Stimulated activated CD8-positive, alpha-beta memory T cell treated with anti-CD3 and anti-CD28 coated beads, Interleukin-7, amount 100 ng/mL, for 4 hours (primary cell): Measurements from ENCODE around the gene SAMD3.
A peak's percentile ranks its signal among the peaks of the same experiment; 100 is the strongest.
"Not testable (repeated sequence)": the region's sequence is repeated elsewhere in the genome, so short reads cannot be mapped to it uniquely, and the experiment has no call there.

Source experiments
- DNase-seq, 2 donors: peaks; one replicate each; pipeline ENCODE4 v3.0.0-alpha.2; 2020; ENCODE audit warnings: low read depth in 2 of 2

SAMD3 gene, protein sequence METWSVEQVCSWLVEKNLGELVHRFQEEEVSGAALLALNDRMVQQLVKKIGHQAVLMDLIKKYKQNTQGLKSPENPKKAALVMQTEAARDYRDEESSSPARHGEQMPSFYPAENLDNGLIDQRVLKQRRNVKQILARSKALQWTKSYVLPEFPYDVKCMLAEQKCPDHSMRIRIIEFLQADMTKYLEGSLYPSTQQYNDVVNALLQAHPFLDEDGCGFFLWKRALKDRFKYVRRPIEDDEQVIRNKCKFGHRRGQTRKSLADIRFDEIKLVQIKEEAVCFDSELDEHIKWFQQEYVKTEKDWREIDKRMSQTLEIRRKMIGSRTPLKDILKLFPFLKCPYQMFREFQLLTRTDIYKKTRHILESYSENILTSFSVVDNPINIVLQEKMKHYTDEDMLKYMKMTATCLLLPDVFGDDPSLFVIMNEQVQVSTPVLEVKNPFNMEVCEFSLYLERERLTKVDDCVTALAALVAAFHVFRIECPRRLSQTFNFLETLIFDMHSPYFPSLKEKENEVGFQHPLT

DNA sequence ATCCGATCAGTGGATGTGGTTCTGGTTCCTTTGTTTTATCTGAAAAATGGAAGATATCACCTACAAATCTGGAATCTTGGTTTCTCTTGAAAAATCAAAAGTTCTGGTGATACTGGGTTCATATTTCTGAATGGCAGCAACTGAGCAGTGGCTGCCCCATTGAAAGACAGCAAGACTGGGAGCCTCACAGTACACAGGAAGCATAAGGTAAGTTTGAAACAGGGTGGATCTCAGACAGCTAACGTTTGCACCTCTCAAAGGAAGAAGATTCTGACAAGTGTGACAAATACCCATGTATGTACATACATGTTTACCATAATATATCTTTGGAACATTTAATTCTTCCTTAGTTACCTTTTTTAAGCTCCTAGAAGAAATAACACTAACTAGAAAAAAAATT, at the start of gene SAMD3:
TSS of gene SAMD3 (minus strand) at position 177 of the 400 bp plus-strand sequence. CDS start 7,678 bp downstream, outside the sequence.
- DNase-seq = no peak

DNA sequence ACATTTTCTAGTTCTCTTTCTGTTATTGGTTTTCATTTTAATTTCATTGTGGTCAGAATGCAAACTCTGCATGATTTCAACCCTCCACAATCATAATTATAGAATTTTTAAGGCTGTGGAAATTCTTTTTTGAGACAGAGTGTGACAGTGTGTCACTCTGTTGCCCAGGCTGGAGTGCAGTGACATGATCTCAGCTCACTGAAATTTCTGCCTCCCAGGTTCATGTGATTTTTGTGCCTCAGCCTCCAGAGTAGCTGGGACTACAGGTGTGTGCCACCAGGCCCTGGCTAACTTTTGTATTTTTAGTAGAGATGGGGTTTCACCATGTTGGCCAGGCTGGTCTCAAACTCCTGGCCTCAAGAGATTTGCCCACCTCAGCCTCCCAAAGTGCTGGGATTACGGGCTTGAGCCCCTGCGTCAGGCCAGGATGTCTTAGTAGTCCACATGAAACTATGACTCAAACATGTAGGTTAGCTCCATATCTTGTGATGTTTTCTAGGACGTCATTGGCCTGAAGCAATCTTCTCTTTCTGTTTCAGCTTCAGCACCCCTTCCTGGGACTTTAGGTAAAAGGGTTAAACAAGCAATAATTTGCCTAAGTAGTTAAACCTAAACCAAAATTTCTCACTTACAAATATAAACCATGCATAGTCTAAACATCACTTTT, 47.4 kb upstream of the SAMD3 start:
- DNase-seq = no peak

DNA sequence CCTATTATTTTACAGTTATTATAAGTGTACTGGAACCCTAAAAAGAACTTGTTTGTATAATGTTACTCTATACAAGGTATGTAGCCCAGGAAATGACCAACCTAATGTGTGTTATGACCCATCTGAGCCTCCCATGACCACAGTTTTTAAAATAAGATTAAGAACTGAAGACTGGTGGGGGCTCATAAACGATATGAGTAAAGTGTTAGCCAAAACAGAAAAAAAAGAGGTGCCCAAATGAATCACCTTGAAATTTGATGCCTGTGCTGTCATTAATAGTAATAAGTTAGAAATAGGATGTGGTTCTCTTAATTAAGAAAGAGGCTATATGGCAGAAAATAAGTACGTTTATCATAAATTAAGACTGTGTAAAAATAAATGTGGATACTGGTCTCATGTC, 42.8 kb upstream of the SAMD3 start:
- DNase-seq = not testable (repeated sequence)

DNA sequence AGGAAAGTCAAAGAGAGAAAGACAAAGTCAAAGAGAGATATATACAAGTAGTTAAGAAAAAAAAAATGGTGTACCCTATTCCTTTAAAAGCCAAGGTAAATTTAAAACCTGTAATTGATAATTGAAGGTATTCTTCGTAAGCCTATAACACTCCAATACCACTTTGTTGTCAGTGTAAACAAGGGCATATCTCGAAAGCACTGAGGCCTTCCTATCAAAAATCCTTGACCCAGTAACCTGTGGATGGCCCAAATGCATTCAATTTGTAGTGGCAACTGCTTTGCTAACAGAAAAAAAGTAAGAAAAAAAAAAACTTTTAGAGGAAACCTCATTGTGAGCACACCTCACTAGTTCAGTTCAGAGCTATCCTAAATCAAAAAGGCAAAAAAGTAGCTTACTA, 39.3 kb upstream of the SAMD3 start:
- no peak for DNase-seq

DNA sequence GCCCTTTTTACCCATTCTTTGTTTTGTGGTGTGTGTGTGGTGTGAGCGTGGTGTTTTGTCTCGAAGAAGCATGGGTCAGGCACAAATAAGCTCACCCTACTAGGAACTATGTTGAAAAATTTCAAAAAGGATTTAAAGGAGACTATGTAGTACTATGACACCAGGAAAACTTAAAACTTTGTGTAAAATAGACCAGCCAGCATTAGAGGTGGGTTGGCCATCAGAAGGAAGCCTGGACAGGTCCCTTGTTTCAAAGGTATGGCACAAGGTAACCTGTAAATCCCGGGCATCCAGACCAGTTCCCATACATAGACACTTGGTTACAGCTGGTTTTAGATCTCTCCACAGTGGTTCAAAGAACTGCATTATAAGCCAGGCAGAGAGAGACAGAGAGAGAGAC, 38.8 kb upstream of the SAMD3 start:
- not testable (repeated sequence) for DNase-seq

DNA sequence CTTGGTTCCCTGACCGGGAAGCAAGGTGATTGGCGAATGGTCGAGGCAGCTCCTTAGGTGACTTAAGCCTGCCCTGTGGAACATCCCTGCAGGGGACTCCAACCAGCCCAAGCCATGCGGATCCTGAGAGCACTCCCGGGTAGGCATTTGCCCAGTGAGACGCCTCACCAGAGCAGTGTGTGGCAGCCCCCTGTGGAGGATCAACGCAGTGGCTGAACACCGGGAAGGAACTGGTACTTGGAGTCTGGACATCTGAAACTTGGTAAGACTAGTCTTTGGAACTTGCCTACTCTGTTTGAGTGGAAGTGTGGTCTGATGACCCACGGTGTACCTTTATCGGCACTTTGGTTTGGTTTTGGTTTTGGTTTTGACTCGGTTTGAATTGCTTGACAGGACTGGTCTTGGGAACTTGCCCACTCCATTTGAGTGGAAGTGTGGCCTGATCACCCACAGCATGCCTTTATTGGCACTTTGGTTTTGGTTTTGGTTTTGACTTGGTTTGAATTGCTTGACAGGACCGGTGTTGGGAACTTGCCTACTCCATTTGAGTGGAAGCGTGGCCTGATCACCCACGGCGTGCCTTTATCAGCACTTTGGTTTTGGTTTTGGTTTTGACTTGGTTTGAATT, 38.0 kb upstream of the SAMD3 start:
- DNase-seq = peak in 1 of 2 donors; percentile 6

DNA sequence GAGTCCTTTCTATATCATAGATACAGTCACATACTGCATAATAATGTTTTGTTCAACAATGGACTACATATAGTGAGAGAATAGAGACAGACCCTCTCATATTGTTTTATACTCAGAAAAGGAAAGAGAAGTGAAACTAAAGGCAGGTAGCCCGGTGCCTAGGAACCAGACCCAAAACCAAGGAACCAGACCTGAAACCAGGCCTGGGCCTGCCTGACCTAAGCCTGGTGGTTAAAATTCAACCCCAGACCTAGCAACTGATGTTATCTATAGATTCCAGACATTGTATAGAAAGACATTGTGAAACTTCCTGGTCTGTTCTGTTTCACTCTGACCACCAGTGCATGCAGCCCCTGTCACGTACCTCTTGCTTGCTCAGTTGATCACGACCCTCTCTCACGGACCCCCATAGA, 37.3 kb upstream of the SAMD3 start:
- DNase-seq = peak in 1 of 2 donors; percentile 1

DNA sequence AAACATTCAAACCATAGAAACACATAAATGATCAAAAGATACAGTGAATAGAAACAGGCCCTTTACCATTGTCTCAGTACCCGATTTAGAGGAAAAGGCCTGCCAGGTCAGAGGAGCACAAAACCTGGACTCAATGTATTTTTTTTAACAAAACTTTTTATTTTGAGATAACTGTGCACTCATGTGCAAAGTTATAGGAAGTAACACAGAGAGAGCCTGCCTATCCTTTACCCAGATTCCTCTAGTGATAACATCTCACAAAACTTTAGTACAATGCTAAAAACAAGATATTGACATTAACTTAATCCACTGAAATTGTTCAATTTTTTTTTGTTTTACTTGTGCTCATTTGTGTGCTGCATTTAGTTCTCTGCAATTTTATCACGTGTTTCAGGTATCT, 36.8 kb upstream of the SAMD3 start:
- no peak for DNase-seq

DNA sequence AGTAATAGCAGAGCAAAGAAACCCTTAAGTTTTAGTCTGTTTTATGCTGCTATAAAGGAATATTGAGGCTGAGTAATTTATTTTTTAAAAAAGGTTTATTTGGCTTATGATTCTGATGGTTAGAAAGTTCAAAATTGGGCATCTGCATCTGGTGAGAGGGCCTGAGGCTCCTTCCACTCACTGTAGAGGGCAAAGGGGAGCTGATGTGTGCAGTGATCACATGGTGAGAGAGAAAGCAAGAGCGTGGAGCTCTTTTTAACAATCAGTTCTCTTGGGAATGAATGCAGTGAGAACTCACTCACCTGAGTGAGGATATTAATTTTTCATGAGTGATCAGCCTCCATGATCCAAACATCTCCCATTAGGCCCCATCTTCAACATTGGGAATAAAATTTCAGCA, 36.4 kb upstream of the SAMD3 start:
- DNase-seq = no peak

DNA sequence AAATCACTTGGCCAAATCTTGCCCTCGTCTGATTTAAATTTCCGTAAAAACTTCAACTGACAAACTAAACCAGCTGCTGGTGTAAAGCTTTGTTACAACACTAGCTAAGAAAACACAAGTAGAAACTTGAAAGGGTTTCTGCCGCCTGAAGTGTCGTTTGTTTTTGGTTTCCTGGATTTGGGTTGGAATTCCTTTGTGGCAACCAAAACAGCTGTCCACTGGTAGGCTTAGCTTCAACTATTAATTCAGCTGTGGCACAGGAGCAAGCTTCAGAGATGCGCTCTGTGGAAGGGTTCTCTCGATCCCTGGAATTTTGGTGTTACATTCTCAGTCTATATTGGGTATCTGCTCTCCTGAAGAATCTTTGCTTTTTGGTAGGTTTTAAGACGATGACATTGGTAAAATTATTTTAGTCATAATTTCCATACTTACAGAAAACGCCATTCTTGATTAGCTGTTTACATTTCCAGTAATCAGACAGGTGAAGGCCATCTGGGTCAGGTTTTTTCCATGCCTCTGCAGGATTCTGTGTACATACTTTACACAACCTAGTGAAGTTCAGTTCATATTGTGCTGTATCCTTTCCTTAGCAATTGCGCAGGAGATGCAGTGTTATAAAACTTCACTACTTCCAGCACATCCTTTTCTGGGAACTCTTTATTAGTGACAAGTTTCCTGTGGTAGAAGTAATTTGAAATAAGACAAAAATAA, 29.9 kb upstream of the SAMD3 start:
- DNase-seq = no peak

DNA sequence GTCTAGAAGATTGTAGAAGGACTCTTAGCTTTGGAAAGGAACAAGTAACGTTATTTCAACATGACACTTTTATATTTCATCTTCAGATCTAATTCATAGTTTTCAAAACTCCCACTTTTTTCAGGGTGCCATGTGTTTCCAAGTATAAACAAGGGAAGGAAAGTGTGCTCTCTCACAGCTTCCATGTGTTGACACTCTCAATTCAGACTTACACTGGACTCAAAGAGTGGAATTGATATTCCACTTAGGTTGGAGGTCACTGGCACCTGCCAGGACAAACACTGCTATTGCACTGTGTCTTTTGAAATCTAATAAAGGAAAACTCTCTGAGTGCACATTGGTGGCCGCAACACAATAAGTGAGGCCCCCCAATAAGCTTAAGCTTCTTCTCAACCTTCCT, 22.5 kb upstream of the SAMD3 start:
- no peak for DNase-seq

DNA sequence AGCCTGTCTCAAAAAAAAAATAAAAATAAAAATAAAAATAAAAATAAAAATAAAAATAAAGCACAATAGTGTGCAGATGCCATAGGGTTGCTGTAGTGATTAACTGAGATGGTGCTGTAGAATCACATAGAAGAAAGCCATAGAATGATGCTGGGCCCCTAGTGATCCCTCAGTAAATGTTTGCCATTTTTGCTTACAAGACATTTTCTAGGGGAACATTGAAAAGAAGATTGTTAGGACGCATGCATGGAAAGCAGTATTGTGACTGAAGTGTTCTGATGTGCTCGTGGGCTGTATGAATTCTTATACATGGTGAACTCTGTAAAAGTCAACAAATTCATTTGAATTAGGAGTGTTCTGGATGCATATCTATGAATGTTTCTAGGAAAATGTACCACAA, 22.0 kb upstream of the SAMD3 start:
- no peak for DNase-seq

DNA sequence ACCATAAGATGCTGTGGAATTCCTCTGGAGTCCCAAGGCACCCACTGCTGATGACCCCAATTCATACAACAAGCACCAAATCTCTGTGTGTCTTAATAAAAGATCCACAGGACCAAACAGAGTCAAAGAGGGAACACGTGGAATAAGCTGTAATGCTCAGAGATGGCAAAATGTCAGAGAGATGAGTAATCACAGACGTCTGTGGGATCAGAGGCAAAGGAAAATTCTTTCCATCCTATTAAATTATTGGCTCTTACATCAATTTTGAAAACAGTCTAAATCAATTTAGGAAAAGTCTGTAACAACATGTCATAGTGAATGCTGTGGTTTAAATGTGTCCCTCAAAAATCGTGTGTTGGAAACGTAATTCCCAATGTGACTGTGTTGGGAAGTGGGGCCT, 17.5 kb upstream of the SAMD3 start:
- DNase-seq = no peak

DNA sequence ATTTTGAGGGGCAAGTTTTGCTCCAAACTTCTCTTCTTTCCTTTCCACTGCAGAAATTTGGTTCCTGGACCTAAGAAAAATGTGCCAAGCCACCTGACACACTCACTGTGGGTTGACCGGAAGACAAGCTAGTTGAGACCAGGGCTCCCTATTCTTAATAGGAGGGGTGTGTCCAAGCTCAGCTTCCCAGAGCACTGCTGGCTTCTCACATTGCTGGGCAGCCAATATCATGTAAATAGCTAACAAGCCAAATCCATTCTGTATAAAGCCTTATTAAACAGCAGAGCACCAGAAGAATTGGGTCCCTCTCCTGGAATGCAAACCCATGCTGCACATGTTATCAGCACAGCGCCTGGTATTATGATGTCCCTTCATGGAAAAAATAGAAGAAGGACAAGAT, 17.0 kb upstream of the SAMD3 start:
- no peak for DNase-seq

DNA sequence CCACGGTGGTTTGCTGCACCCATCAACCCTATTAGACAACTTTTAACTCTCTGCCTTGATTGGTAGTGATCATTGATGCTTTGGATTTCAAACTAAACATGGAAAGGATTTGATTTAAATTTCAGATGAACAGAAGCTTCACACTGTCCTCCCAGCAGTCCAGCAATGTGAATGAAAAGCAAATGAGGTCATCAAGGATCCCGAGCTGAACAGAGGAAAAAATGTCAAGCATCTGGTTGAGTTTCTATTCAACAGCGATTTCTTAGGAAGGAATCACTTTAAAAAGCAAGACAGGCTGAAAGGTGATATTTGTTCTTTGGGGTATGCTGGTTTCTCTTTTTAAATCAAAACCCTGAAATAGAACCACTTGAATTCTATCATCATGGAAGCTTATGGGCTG, 10.6 kb upstream of the SAMD3 start:
- no peak for DNase-seq

DNA sequence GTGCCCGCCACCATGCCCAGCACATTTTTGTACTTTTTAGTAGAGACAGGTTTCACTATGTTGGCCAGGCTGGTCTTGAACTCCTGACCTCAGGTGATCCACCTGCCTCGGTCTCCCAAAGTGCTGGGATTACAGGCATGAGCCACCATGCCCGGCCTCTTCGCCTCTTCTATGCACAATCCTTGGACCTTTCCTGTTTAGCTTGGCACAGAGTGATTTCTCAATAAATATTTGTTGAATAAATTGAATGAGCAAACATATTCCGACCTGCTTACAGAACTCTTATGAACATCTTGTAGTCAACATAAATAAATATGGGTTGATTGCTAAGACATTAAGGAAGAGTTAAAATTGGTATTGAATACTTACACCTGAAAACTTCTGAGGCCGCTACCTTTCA, 7.8 kb upstream of the SAMD3 start:
- not testable (repeated sequence) for DNase-seq

DNA sequence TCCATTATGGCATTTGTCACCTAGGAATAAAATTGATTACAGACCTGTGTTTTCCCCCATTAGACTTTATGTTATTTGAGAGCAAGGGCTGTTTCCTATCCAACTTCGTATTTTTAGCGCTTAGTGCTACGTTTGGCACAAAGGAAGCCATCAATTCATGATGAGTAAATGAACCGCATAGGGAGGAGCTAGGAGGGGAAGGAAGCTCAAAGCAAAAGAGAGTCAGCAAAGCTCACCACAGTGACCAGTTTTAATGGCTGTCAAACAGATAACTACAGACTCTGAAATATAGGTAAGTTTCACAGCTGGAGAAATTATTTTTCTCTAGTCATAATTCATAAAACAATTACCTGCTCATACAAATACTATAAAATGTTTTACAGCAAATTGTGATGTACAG, 6.9 kb upstream of the SAMD3 start:
- no peak for DNase-seq

DNA sequence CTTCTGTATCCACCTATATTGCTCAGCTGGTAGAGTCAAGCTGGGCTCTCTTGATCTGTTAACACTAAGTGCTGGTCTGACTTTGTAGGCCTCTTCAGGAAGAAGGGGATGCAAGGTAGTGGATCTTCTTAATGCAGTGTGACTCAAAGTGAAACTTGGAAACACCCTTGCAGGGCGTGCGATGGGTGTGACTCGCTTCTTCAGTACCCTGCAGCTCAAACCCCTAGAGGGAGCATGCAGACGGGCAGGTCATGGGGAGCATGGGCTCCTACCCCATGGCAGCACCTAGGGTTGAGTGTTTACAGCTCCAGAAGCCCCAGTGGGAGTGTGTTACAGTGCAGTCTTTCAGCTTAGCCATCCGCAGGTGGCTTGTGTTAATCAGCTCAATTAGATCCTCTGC, 757 bp upstream of the SAMD3 start:
- peak; percentile 48 to 58 for DNase-seq

DNA sequence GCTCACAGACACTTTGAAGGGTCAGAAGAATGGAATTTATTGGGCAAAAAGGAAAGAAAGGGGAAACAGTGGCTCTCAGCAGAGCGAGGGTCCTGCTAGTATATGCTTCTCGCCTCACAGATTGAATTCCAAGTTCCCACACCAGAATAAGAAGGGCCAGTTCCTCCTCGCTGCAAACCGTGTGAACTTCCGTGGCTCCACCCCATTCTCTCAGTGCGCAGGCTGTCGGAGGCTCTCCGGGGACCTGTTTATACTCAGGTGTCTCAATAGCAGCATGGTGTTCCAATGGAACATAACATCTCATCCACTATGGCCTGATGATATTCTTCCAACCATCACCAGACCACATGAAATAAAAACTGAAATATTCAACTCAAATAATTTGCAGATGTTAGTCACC, 4.6 kb downstream of the SAMD3 start:
- DNase-seq = peak in 1 of 2 donors; percentile 15

DNA sequence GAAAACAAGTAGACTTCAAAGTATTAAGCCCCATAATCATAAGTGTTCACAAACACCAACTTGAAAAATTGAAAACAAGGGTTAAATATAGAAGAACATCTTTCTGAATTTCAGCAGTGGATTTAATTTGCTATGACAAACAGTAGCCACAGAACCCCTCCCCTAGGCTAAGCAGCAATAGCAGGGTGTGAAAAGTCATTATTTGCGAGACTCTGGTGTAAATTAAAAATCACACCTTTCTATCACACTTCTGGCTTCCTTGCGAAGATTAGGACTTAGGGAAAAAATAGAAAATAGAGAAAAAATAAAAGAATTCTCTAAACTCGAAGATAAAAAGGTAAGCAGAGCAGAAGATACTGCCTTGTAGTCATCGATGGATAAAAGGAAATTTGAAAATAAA, 6.1 kb downstream of the SAMD3 start:
- no peak for DNase-seq

DNA sequence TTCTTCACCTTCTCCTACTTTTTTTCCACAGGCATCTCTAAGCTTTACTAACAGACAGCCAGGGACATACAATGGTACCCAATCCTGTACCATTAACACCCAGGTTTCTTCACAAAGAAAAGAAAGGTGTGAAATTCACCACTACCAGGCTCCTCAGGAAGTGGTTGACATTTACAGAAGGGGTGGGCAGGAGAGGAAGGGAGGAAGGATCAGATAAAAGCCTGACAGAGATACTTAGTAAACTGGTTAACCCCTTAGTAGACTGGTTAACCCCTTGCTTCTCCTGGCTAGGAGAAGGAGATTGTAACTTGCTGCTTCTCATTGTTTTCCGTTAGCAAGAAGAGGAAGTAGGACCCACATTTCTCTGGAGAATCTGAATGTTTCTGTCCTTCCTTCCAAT, 7.2 kb downstream of the SAMD3 start:
- peak in 1 of 2 donors; percentile 31 for DNase-seq
